ENCODE results near the gene CFAP161.

DNA sequence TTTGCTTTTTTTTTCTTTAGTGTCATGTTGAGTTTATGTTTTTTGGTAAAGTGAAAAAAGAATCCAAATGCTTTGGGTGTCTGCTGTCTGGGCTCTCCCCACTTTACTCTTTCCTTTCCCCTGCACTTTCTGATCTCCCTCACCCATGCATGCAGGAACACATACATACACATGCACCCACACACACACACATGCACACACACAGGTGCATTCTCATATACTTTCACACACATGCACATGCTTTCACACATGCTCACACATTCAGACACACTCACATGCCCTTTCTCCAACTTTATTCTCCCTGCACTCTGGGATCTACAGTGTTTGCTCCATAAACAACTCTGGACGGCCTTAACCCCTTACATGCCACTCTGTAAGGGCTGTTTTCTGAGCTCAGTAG is 46.4 kb upstream of the CFAP161 start:
- TF ChIP-seq, protein P1, sequence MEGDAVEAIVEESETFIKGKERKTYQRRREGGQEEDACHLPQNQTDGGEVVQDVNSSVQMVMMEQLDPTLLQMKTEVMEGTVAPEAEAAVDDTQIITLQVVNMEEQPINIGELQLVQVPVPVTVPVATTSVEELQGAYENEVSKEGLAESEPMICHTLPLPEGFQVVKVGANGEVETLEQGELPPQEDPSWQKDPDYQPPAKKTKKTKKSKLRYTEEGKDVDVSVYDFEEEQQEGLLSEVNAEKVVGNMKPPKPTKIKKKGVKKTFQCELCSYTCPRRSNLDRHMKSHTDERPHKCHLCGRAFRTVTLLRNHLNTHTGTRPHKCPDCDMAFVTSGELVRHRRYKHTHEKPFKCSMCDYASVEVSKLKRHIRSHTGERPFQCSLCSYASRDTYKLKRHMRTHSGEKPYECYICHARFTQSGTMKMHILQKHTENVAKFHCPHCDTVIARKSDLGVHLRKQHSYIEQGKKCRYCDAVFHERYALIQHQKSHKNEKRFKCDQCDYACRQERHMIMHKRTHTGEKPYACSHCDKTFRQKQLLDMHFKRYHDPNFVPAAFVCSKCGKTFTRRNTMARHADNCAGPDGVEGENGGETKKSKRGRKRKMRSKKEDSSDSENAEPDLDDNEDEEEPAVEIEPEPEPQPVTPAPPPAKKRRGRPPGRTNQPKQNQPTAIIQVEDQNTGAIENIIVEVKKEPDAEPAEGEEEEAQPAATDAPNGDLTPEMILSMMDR (IDR thresholded peaks at IDR 0.05) = no peak
- no peak for TF ChIP-seq POLR2A (IDR thresholded peaks at IDR 0.05)
